Breast epithelium (tissue), 4 donors: ENCODE measurements around the gene IFITM1. TPM values are rescaled to one million over a fixed set of nuclear protein-coding genes. Genes with fewer than 3 reads are reported as not detected.
"Not testable (repeated sequence)": the region's sequence is repeated elsewhere in the genome, so short reads cannot be mapped to it uniquely, and the experiment has no call there.

Experiments used
- DNase-seq, 2 donors: peaks; one replicate each; pipeline ENCODE4 v3.0.0-alpha.2; 2019; ENCODE audit warnings: low spot score in 2 of 2
- H3K27ac ChIP-seq, 2 donors: fragments of 200-600 bp; sonication (generic) in 1 of 2; one replicate each; pipeline ENCODE4 v1.5.1; 2016 to 2019; ENCODE audit warnings: mild to moderate bottlenecking in 1 of 2
- H3K27me3 ChIP-seq, 2 donors: fragments of 200-600 bp; sonication (generic) in 1 of 2; one replicate each; pipeline versions ENCODE4 v1.5.1 to v1.6.0; 2017 to 2019; ENCODE audit warnings: control low read depth in 1 of 2, mild to moderate bottlenecking in 1 of 2
- H3K36me3 ChIP-seq: fragments of 200-600 bp; one replicate; pipeline ENCODE4 v1.5.1; 2019
- H3K4me1 ChIP-seq, 2 donors: fragments of 200-600 bp; sonication (generic); one replicate each; pipeline ENCODE4 v1.5.1; 2016 to 2019; ENCODE audit warnings: control low read depth in 1 of 2
- H3K4me3 ChIP-seq, 3 donors: fragments of 200-600 bp; sonication (generic); 1 replicate in 2 of 3; 2 replicates in 1 of 3; pipeline ENCODE4 v1.5.1; 2016 to 2019; ENCODE audit warnings: mild to moderate bottlenecking in 3 of 3, moderate library complexity in 2 of 3
- H3K9me3 ChIP-seq, 2 donors: fragments of 200-600 bp; sonication (generic) in 1 of 2; one replicate each; pipeline ENCODE4 v1.5.1; 2016 to 2019; ENCODE audit warnings: control low read depth in 1 of 2
- POLR2A ChIP-seq: fragments of 450-650 bp; IDR thresholded peaks from one replicate; pipeline ENCODE4 v1.6.1; 2016; ENCODE audit warnings: antibody characterized with exemption, mild to moderate bottlenecking, moderate library complexity
- POLR2AphosphoS5 ChIP-seq, 3 donors: sonication (generic); formaldehyde crosslinking; IDR thresholded peaks; one replicate each; pipeline ENCODE4 v1.6.1; 2017; ENCODE audit warnings: antibody characterized with exemption in 3 of 3
- intact Hi-C: fragments of 100-400 bp; cut with DNase I; formaldehyde crosslinking; loops from one replicate; pipeline ENCODE4 v1.15.1; 2023; ENCODE audit warnings: low total_unique reads
- total RNA-seq, 3 donors: library from RNA; depleted of rRNA; stranded (reverse); fragments of >200 nt; gene quantifications; one replicate each; pipeline ENCODE4 v1.1.0, GENCODE V29; 2016
- TF ChIP-seq, protein P1 (sequence below), 3 donors: fragments of 450-650 bp; IDR thresholded peaks; one replicate each; pipeline ENCODE4 v1.5.1; 2016 to 2017; ENCODE audit warnings: antibody characterized with exemption in 3 of 3, mild to moderate bottlenecking in 3 of 3, moderate library complexity in 3 of 3

Gene IFITM1
- total RNA-seq, 3 donors from 2014 or later, result 129 to 321 (median 142) TPM

- TF ChIP-seq POLR2AphosphoS5 (IDR thresholded peaks at IDR 0.05) (no peak), POLR2A (no peak)
- TF ChIP-seq, protein P1, sequence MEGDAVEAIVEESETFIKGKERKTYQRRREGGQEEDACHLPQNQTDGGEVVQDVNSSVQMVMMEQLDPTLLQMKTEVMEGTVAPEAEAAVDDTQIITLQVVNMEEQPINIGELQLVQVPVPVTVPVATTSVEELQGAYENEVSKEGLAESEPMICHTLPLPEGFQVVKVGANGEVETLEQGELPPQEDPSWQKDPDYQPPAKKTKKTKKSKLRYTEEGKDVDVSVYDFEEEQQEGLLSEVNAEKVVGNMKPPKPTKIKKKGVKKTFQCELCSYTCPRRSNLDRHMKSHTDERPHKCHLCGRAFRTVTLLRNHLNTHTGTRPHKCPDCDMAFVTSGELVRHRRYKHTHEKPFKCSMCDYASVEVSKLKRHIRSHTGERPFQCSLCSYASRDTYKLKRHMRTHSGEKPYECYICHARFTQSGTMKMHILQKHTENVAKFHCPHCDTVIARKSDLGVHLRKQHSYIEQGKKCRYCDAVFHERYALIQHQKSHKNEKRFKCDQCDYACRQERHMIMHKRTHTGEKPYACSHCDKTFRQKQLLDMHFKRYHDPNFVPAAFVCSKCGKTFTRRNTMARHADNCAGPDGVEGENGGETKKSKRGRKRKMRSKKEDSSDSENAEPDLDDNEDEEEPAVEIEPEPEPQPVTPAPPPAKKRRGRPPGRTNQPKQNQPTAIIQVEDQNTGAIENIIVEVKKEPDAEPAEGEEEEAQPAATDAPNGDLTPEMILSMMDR (IDR thresholded peaks at IDR 0.05), result no peak
- intact Hi-C loops, result no loop called here
- Histone ChIP-seq H3K4me1 (peaks cover 0 to 13% of the 10 kb centered on the region in 2 donors), H3K27ac (peak overlapping the region; percentile 55 to 91), H3K4me3 (no peak overlapping the region), H3K9me3 (no peaks in the 10 kb centered on the region), H3K36me3 (no peaks in the 10 kb centered on the region), H3K27me3 (no peaks in the 10 kb centered on the region)
- DNase-seq, result no peak
These were observed 10.3 kb downstream of the IFITM1 start for GRCh38 chr11:324156-324555.

DNA sequence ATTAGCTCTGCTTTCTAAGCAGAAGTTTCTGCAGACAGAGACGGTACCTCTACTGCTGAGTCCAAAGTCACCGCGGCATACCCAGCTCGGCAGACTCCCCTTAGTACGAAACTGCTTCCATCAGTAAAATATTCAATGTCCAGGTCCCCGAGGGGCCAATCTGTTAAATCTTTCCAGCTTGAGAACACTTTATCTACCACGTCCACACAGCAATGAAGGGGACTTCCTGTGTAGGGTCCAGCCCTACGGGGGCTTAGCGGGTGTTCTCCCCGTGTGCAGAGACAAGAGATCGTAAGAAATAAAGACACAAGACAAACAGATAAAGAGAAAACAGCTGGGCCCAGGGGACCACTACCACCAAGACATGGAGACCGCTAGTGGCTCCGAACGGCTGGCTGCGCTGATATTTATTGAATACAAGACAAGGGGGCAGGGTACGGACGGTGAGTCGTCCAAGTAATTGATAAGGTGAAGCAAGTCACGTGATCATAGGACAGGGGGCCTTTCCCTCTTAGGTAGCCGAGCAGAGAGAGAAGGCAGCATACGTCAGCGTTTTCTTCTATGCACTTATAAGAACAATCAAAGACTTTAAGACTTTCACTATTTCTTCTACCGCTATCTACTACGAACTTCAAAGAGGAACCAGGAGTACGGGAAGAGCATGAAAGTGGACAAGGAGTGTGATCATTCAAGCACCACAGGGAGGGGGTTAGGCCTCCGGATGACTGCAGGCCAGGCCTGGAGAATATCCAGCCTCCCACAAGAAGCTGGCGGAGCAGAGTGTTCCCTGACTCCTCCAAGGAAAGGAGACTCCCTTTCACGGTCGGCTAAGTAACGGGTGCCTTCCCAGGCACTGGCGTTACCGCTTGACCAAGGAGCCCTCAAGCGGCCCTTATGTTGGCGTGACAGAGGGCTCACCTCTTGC, 11.0 kb downstream of the IFITM1 start:
- Histone ChIP-seq H3K27ac (peak overlapping the region; percentile 55 to 96), H3K4me3 (peak overlapping the region in 2 of 3 donors; percentile 1 to 39), H3K4me1 (peaks cover 0 to 13% of the 10 kb centered on the region in 2 donors)
- H3K9me3 ChIP-seq, DNase-seq, H3K27me3 ChIP-seq, H3K36me3 ChIP-seq, intact Hi-C loops: not testable (repeated sequence)

DNA sequence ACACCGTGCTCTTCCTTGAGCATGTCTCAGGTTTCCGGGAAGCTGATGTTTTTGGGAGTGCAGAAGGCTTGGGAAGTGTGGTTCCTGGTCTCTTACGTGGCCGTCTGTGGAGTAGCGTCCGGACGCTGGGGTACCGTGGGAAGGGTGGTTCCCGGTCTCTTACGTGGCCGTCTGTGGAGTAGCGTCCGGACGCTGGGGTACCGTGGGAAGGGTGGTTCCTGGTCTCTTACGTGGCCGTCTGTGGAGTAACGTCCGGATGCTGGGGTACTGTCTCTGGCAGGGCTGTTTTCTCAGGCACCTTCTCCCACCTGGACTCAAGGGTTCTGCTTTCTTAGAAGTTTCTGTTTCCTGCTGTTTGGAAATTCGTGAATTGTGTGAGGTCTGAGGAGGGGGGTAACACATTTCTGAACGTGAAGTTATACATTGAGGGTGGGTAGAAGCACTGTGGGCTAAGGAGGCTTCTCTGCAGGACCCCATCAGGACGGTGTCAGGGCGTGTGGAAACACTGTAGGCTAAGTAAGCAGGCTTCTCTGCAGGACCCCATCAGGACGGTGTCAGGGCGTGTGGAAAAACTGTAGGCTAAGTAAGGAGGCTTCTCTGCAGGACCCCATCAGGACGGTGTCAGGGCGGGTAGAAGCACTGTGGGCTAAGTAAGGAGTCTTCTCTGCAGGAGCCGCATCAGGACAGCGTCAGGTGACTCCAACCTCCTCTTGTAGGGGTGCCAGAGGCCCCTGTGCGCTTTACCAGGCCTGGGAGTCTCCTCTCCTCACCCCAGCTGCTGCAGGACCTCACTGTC, 12.2 kb downstream of the IFITM1 start:
- Histone ChIP-seq H3K36me3 (no peaks in the 10 kb centered on the region), H3K4me1 (peaks cover 0 to 13% of the 10 kb centered on the region in 2 donors), H3K4me3 (no peak overlapping the region), H3K27me3 (no peaks in the 10 kb centered on the region), H3K27ac (peak overlapping the region; percentile 83 to 96), H3K9me3 (no peaks in the 10 kb centered on the region)
- intact Hi-C loops, result no loop called here
- DNase-seq, result no peak
- TF ChIP-seq POLR2A, result no peak
- no peak for TF ChIP-seq POLR2AphosphoS5 (IDR thresholded peaks at IDR 0.05)
- TF ChIP-seq, protein P1 (IDR thresholded peaks at IDR 0.05), result no peak

DNA sequence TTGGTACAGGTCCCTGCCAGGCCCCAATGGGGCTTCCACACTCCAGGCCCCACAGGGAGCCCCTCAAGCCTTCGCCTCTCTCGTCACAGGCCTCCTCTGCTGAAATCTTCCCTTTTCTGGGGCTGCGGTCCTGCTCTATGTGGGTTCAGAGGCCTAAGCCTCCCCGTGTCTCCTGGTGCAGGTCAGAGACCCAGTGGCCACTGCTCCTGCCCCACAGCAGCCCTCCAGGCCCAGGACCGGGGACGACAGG, 12.7 kb downstream of the IFITM1 start:
- Histone ChIP-seq H3K36me3 (no peaks in the 10 kb centered on the region), H3K9me3 (no peaks in the 10 kb centered on the region), H3K27me3 (no peaks in the 10 kb centered on the region), H3K4me3 (peak overlapping the region in 1 of 3 donors; percentile 50), H3K4me1 (peaks cover 0 to 13% of the 10 kb centered on the region in 2 donors), H3K27ac (peak overlapping the region; percentile 83 to 96)
- intact Hi-C loops, result no loop called here
- TF ChIP-seq, protein P1 (IDR thresholded peaks at IDR 0.05), result no peak
- TF ChIP-seq POLR2A, result no peak
- no peak for TF ChIP-seq POLR2AphosphoS5 (IDR thresholded peaks at IDR 0.05)
- DNase-seq, result no peak

GRCh38 chr11:326842-327580, 13.2 kb downstream of the IFITM1 start:
- Histone ChIP-seq H3K4me1 (peaks cover 0 to 13% of the 10 kb centered on the region in 2 donors), H3K27ac (peak overlapping the region; percentile 83 to 96), H3K4me3 (peak overlapping the region in 1 of 3 donors; percentile 50), H3K9me3 (no peaks in the 10 kb centered on the region), H3K27me3 (no peaks in the 10 kb centered on the region), H3K36me3 (no peaks in the 10 kb centered on the region)
- peak; percentile 7 for TF ChIP-seq POLR2A
- TF ChIP-seq POLR2AphosphoS5 (IDR thresholded peaks at IDR 0.05), result peak in 2 of 3 donors; percentile 28 to 44
- TF ChIP-seq, protein P1 (IDR thresholded peaks at IDR 0.05), result no peak
- intact Hi-C loops, result no loop called here
- peak in 1 of 2 donors; percentile 69 for DNase-seq
